IMR-90 (cell line): ENCODE data around the gene TMEM62. TPM values are rescaled to one million over a fixed set of nuclear protein-coding genes. Genes with fewer than 3 reads are reported as not detected.

ENCODE experiments used
- ATAC-seq: fragments of 200-7000 bp; cut with Tn5 transposase; 2 replicates; pipeline ENCODE4 v1.9.1; 2020; ENCODE audit warnings: low read depth, mild to moderate bottlenecking, moderate library complexity
- BruUV-seq: library from RNA; stranded (reverse); fragments of 400-500 nt; replicated peaks from 2 replicates; lab custom pipeline; 2021; lab: Mats Ljungman, UMichigan
- CTCF ChIA-PET: fragments of 300-600 bp; formaldehyde crosslinking; extraction: SDS; loops from one replicate; lab custom pipeline; 2021; ENCODE audit warnings: antibody characterized with exemption; lab: Yijun Ruan, JAX
- POLR2A ChIA-PET: fragments of 300-600 bp; sonication (Branson Sonifier 250); formaldehyde crosslinking; loops from one replicate; lab custom pipeline; 2022; ENCODE audit warnings: antibody characterized with exemption; ENCODE audit not compliant: unreplicated experiment; lab: Charles Lee
- DNase-seq: peaks from one replicate; pipeline ENCODE4 v3.0.0; 2013
- H2AFZ ChIP-seq: replicated peaks from 2 replicates; pipeline ENCODE3; 2013; ENCODE audit warnings: low read length, mild to moderate bottlenecking; ENCODE audit not compliant: poor library complexity
- H2AK5ac ChIP-seq: 2 replicates; pipeline ENCODE4 v1.6.1; 2013; ENCODE audit warnings: low read depth, low read length, inconsistent platforms
- H2AK9ac ChIP-seq: replicated peaks from 2 replicates; pipeline ENCODE3; 2013; ENCODE audit warnings: mild to moderate bottlenecking, low read depth, low read length, moderate library complexity; ENCODE audit not compliant: poor library complexity
- H2BK120ac ChIP-seq: 2 replicates; pipeline ENCODE4 v1.6.1; 2013; ENCODE audit warnings: low read depth, low read length, inconsistent platforms
- H2BK15ac ChIP-seq: 3 replicates; pipeline ENCODE4 v1.6.1; 2013; ENCODE audit warnings: low read depth, low read length, inconsistent platforms
- H2BK20ac ChIP-seq: 2 replicates; pipeline ENCODE4 v1.6.1; 2013; ENCODE audit warnings: low read depth, mild to moderate bottlenecking, inconsistent platforms, low read length, moderate library complexity
- H2BK5ac ChIP-seq: 2 replicates; pipeline ENCODE4 v1.6.1; 2013; ENCODE audit warnings: mild to moderate bottlenecking, low read depth, low read length, inconsistent platforms; ENCODE audit not compliant: poor library complexity, severe bottlenecking
- H3K14ac ChIP-seq: replicated peaks from 2 replicates; pipeline ENCODE4 v1.6.1; 2013; ENCODE audit warnings: low read depth, low read length, inconsistent platforms
- H3K18ac ChIP-seq: 2 replicates; pipeline ENCODE4 v1.6.1; 2013; ENCODE audit warnings: low read depth, low read length, control low read depth
- H3K23ac ChIP-seq: 2 replicates; pipeline ENCODE4 v1.6.1; 2013; ENCODE audit warnings: low read depth, low read length, inconsistent platforms
- H3K27ac ChIP-seq: 2 replicates; pipeline ENCODE4 v1.5.1; 2013; ENCODE audit warnings: mild to moderate bottlenecking, control low read depth, low read length; ENCODE audit not compliant: insufficient read depth
- H3K27me3 ChIP-seq: 2 replicates; pipeline ENCODE4 v1.6.1; 2013; ENCODE audit warnings: low read length; ENCODE audit not compliant: control insufficient read depth, insufficient read depth
- H3K36me3 ChIP-seq: 2 replicates; pipeline ENCODE4 v1.6.1; 2013; ENCODE audit warnings: low read length, mixed read lengths; ENCODE audit not compliant: control insufficient read depth, insufficient read depth
- H3K4ac ChIP-seq: 2 replicates; pipeline ENCODE4 v1.6.1; 2013; ENCODE audit warnings: low read depth, low read length, inconsistent platforms
- H3K4me1 ChIP-seq: 2 replicates; pipeline ENCODE4 v1.6.1; 2013; ENCODE audit warnings: low read length, mixed read lengths; ENCODE audit not compliant: control insufficient read depth, insufficient read depth
- H3K4me2 ChIP-seq: 2 replicates; pipeline ENCODE4 v1.6.1; 2013; ENCODE audit warnings: low read depth, mild to moderate bottlenecking, control low read depth, low read length, moderate library complexity
- H3K4me3 ChIP-seq: 2 replicates; pipeline ENCODE4 v1.5.1; 2013; ENCODE audit warnings: low read depth, mild to moderate bottlenecking, control low read depth, low read length, moderate library complexity; ENCODE audit not compliant: insufficient read depth
- H3K56ac ChIP-seq: 2 replicates; pipeline ENCODE4 v1.6.1; 2013; ENCODE audit warnings: low read length, inconsistent platforms; ENCODE audit not compliant: insufficient read depth; ENCODE audit errors: extremely low read depth
- H3K79me1 ChIP-seq, 2 experiments: 2 replicates each; pipeline ENCODE4 v1.6.1; 2013; ENCODE audit warnings: low read length in 2 of 2, inconsistent platforms in 1 of 2, low read depth in 1 of 2
- H3K9ac ChIP-seq: 2 replicates; pipeline ENCODE4 v1.6.1; 2013; ENCODE audit warnings: low read depth, low read length, control low read depth
- H3K9me1 ChIP-seq: 2 replicates; pipeline ENCODE4 v1.6.1; 2013; ENCODE audit warnings: low read length, inconsistent platforms; ENCODE audit not compliant: insufficient read depth
- H3K9me3 ChIP-seq: 2 replicates; pipeline ENCODE4 v1.6.1; 2013; ENCODE audit warnings: low read length; ENCODE audit not compliant: control insufficient read depth, insufficient read depth
- H4K20me1 ChIP-seq: 2 replicates; pipeline ENCODE4 v1.6.1; 2013; ENCODE audit warnings: low read length, inconsistent platforms; ENCODE audit not compliant: insufficient read depth
- H4K5ac ChIP-seq: 2 replicates; pipeline ENCODE4 v1.6.1; 2013; ENCODE audit warnings: mild to moderate bottlenecking, low read depth, low read length, control low read depth
- H4K8ac ChIP-seq, 2 experiments: 2 replicates each; pipeline ENCODE4 v1.6.1; 2013; ENCODE audit warnings: low read depth in 2 of 2, low read length in 2 of 2, control low read depth in 1 of 2, inconsistent platforms in 1 of 2
- H4K91ac ChIP-seq: 2 replicates; pipeline ENCODE4 v1.6.1; 2013; ENCODE audit warnings: low read depth, low read length, inconsistent platforms; ENCODE audit not compliant: insufficient read depth
- CEBPB ChIP-seq: IDR thresholded peaks from 2 replicates; pipeline ENCODE4 v1.6.1; 2012; ENCODE audit warnings: low read depth, low read length, improper control_type of control experiment
- USF2 ChIP-seq: fragments of 150-350 bp; IDR thresholded peaks from 2 replicates; pipeline ENCODE4 v1.6.1; 2017; ENCODE audit warnings: mild to moderate bottlenecking, antibody characterized with exemption, low read length, low read depth
- dilution Hi-C: fragments of 300-500 bp; cut with HindIII; formaldehyde crosslinking; loops from one replicate; pipeline ENCODE4 v1.14.3; 2018; ENCODE audit warnings: low sequenced_read_pairs; ENCODE audit not compliant: unreplicated experiment
- in situ Hi-C: fragments of 300-500 bp; cut with MboI; formaldehyde crosslinking; loops from 3 replicates; pipeline ENCODE4 v1.14.3; 2019; ENCODE audit warnings: low sequenced_read_pairs, inconsistent platforms, mixed read lengths
- intact Hi-C: fragments of 100-400 bp; cut with micrococcal nuclease; formaldehyde crosslinking; loops from 2 replicates; pipeline ENCODE4 v1.10.0; 2022
- polyA plus RNA-seq, 3 experiments: library from polyadenylated mRNA; depleted of rRNA; stranded (reverse); fragments of >200 nt; gene quantifications; 2 replicates each; pipeline ENCODE4 v1.2.3, GENCODE V29; 2012; ENCODE audit warnings: low replicate concordance in 1 of 3
- total RNA-seq: library from RNA; depleted of rRNA; stranded (reverse); fragments of >200 nt; gene quantifications from 2 replicates; pipeline ENCODE4 v1.2.3, GENCODE V29; 2012

Gene TMEM62
- total and polyA plus RNA-seq, 2 of the 4 experiments (the other 2 are of a cell fraction), result 3.7 to 5.6 TPM

GRCh38 chr15:43085921-43086320 is 47.5 kb upstream of the TMEM62 start:
- H2BK120ac ChIP-seq, result peak overlapping the region; percentile 33; the same call in 1 of the 2 replicates
- H3K36me3 ChIP-seq, result peaks cover 16% of the 10 kb centered on the region
- TF ChIP-seq CEBPB, result no peak
- TF ChIP-seq USF2, result no peak
- peak overlapping the region; percentile 29 to 36 for H4K8ac ChIP-seq
- no peaks in the 10 kb centered on the region for H3K9me3 ChIP-seq
- H3K27me3 ChIP-seq, result no peaks in the 10 kb centered on the region
- H4K5ac ChIP-seq, result peak overlapping the region; percentile 56; the same call in 1 of the 2 replicates
- H2BK20ac ChIP-seq, result peak overlapping the region; percentile 14; the same call in 1 of the 2 replicates
- peak overlapping the region; percentile 51 for H2BK5ac ChIP-seq
- BruUV-seq, result no TSS peak
- peak overlapping the region; percentile 35; the same call in 1 of the 2 replicates for H3K4me2 ChIP-seq
- no peak overlapping the region for H2AK9ac ChIP-seq
- H3K79me1 ChIP-seq, result peaks cover 11 to 37% of the 10 kb centered on the region in 2 experiments
- dilution Hi-C loops (no loop called here), in situ Hi-C loops (no loop called here), intact Hi-C loops (no loop called here)
- 0 out of 2 replicates have a peak overlapping the region, but pooled peaks have one; percentile 24 for H3K4ac ChIP-seq
- H2AK5ac ChIP-seq, result peak overlapping the region; percentile 63; the same call in 1 of the 2 replicates
- H2BK15ac ChIP-seq, result no peak overlapping the region
- H3K18ac ChIP-seq, result peak overlapping the region; percentile 36; the same call in 1 of the 2 replicates
- DNase-seq (no peak), ATAC-seq (no peak)
- no peak overlapping the region for H2AFZ ChIP-seq
- 0 out of 2 replicates have a peak overlapping the region, but pooled peaks have one; percentile 50 for H3K9ac ChIP-seq
- peaks cover 9% of the 10 kb centered on the region for H3K4me1 ChIP-seq
- ChIA-PET POLR2A (interaction anchor here (0.6 kb wide), 1 partner anchor 12 kb away, joined by 3 read pairs; no protein-coding TSS in a partner anchor), CTCF (no interaction called here)
- H3K27ac ChIP-seq, result peak overlapping the region; percentile 73; the same call in 1 of the 2 replicates
- no peak overlapping the region for H4K91ac ChIP-seq
- H3K14ac ChIP-seq, result 0 out of 2 replicates have a peak overlapping the region, but pooled peaks have one; percentile 23
- no peak overlapping the region for H3K56ac ChIP-seq
- peaks cover 2% of the 10 kb centered on the region; the same call in 1 of the 2 replicates for H3K9me1 ChIP-seq
- no peak overlapping the region for H3K23ac ChIP-seq
- no peak overlapping the region for H3K4me3 ChIP-seq
- H4K20me1 ChIP-seq, result no peaks in the 10 kb centered on the region
